NCI-H128 (cell line): ENCODE results near the gene IMP3.
"Not testable (repeated sequence)": the region's sequence is repeated elsewhere in the genome, so short reads cannot be mapped to it uniquely, and the experiment has no call there.

Experiments
- DNase-seq: peaks from one replicate; lab custom pipeline; 2025; ENCODE audit not compliant: unreplicated experiment; lab: John Stamatoyannopoulos, UW

IMP3 gene

GRCh38 chr15:75651810-75652543 lies 12.0 kb upstream of the IMP3 start:
- no peak for DNase-seq

DNA sequence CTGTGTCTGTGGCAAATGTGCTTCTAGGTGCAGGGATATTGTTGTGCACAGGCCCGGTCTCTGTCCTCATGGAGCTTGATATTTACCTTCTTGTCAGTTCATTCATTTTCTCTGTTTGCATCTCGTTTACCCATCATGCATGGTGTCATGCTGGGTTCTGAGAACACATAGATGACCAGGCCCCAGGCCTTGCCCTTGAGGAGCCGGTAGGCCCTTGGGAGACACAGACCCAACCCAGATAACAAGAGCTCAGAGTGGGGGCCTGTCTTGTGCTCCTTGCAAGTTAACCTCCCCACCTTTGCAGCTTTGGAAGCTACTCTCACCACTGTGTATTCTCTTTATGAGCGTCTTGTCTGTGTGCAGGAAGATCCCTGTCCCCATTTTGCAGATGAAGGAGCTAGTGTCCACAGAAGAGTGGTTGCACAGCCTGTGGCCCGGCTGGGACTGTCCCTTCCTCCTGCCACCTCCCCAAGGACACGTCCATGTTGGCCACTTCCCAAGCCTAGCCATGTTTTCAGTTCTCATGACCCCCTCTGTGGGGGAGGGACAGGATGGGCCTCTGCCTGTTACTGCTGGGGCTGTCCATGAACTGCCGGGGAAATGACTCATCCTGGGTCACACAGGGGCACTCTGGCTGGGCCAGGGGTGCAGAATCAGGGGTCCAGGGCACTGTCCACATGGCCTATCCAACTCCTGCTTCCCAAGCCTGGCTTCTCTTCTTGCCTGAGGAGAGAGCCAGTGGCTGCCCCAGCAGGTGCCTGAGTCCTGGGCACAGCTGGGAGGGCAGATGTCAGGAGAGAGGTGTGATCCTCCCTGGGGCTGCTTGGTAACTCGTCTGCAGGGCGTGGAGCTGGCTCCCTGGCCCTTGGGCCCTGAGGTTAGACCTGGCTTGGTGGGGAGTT lies 11.1 kb upstream of the IMP3 start:
- no peak for DNase-seq

DNA sequence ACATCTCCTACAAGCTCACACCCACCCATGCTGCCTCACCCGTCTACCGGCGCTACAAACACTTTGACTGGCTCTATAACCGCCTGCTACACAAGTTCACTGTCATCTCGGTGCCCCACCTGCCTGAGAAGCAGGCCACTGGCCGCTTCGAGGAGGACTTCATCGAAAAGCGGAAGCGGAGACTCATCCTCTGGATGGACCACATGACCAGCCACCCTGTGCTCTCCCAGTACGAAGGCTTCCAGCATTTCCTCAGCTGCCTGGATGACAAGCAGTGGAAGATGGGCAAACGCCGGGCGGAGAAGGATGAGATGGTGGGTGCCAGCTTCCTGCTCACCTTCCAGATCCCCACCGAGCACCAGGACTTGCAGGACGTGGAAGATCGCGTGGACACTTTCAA lies 9.8 kb upstream of the IMP3 start:
- no peak for DNase-seq

DNA sequence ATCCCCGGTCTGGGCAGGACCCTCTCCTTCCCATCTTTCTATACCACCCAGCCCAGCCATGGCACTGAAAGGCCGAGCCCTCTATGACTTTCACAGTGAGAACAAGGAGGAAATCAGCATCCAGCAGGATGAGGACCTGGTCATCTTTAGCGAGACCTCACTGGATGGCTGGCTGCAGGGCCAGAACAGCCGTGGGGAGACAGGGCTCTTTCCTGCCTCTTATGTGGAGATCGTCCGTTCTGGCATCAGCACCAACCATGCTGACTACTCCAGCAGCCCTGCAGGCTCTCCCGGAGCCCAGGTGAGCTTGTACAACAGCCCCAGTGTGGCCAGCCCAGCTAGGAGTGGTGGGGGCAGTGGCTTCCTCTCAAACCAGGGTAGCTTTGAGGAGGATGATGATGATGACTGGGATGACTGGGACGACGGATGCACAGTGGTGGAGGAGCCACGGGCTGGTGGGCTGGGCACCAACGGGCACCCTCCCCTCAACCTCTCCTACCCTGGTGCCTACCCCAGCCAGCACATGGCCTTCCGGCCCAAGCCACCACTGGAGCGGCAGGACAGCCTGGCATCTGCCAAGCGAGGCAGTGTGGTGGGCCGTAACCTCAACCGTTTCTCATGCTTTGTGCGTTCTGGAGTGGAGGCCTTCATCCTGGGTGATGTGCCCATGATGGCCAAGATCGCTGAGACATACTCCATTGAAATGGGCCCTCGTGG lies 9.2 kb upstream of the IMP3 start:
- no peak for DNase-seq

- no peak for DNase-seq
Measured at GRCh38 chr15:75648156-75649000, 8.4 kb upstream of the IMP3 start.

GRCh38 chr15:75647370-75648155 lies 7.5 kb upstream of the IMP3 start, which contains the start of gene SNX33:
SNX33 (plus strand) TSS chr15:75647912; CDS start chr15:75649103, 1,191 bp downstream.
- no peak for DNase-seq

DNA sequence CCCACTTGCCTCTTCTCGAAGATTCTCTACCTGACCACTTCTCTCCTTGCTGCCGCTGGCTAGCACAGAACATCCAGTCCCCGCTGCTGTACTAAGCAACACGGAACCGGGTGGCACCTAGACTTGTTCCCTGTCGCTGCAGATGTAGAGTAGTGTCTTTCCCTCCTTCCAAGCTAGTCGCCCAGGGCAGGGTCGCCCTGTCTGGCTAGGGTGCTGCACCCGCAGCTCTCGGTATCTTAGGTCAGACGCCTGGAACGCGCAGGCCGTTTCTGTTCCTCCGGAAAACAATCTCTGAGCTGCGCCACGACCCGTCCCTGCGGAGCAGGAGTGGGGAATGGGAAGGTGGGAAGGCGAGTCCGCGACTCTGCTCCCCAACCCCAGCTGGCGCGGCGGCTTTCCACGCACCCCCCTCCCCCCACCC lies 6.9 kb upstream of the IMP3 start:
- no peak for DNase-seq

- no peak for DNase-seq
Measured at GRCh38 chr15:75646112-75646943, 6.3 kb upstream of the IMP3 start.

DNA sequence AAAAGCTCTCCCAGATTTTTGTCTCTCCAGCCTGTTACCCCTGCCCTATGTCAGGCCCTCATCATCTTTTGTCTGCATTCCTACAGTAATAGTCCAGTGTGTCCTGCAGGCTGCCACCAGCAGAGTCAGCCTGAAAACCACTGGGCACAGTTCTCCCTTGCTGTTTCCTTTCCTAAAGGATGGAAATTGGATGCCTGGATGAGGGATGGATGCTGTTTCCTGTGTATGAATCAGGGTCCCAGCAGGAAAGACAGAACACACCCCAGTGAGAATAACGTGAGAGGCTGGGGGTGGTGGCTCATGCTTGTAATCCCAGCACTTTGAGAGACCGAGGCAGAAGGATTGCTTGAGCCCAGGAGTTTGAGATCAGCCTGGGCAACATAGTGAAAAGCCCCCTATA lies 4.4 kb upstream of the IMP3 start:
- no peak for DNase-seq

DNA sequence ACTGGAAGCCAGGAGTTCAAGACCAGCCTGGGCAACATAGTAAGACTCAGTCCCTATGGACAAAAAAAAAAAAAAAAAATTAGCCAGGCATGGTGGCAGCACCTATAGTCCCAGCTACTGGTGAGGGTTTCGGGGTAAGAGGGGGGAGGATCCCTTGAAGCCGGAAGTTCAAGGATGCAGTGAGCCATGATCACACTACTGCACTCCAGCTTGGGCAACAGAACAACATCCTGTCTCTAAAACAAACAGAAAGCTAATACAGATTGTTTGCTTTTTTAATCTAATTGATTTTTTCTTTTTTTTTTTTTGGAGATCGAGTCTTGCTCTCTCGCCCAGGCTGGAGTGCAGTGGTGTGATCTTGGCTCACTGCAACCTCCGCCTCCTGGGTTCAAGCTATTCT lies 1.6 kb upstream of the IMP3 start:
- no peak for DNase-seq

- no peak for DNase-seq
Measured at GRCh38 chr15:75641179-75641503, 1.1 kb upstream of the IMP3 start.

GRCh38 chr15:75640483-75641178 lies 607 bp upstream of the IMP3 start:
- DNase-seq = peak; percentile 32

- DNase-seq = no peak
Measured at GRCh38 chr15:75639191-75639708, 774 bp downstream of the IMP3 start.

GRCh38 chr15:75637245-75638009 lies 2.6 kb downstream of the IMP3 start:
- DNase-seq = no peak

GRCh38 chr15:75636026-75636425 lies 4.0 kb downstream of the IMP3 start:
- no peak for DNase-seq

DNA sequence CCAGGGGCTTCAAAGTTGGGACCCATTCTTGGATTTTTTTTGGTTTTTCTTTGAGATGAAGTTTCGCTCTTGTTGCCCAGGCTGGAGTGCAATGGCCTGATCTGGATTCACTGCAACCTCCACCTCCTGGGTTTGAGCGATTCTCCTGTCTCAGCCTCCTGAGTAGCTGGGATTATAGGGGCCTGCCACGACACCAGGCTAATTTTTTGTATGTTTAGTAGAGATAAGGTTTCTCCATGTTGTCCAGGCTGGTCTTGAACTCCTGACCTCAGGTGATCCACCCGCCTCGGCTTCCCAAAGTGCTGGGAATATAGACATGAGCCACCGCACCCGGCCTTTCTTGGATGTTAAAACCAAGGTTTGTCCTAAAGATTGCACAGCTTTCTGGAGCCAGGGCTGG lies 6.1 kb downstream of the IMP3 start:
- DNase-seq = not testable (repeated sequence)

DNA sequence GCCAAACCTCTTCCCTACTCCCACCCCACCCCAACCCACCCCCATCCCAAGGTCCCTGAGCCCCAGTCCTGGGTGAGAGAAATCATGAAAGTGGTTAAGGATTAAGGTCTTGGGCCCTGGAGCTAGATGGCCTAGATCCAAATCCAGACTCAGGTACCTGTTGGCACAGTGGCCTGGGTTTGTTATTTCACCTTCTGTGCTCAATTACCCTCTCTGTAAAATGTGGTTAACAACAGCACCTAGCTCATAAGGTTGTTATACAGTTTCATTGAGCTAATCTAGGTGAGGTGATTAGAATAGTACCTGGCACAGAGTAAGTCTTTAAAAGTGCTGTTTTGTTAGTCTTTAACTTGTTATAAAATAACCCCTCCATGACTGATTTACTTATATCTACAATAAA lies 8.1 kb downstream of the IMP3 start:
- no peak for DNase-seq
